A549 (cell line): ENCODE results near the gene PTPN12.

Source experiments
- BCL3 ChIP-seq: fragments of >200 bp; sonication (Bioruptor Twin); formaldehyde crosslinking; IDR thresholded peaks from 3 replicates; pipeline ENCODE4 v1.6.1; 2016
- ESRRA ChIP-seq: fragments of 150-350 bp; IDR thresholded peaks from 2 replicates; pipeline ENCODE4 v1.6.1; 2014; ENCODE audit warnings: mild to moderate bottlenecking, low read length, borderline replicate concordance
- HDAC2 ChIP-seq: fragments of 200-600 bp; sonication (generic); IDR thresholded peaks from 2 replicates; pipeline ENCODE4 v1.6.1; 2016
- KDM5A ChIP-seq: fragments of 200-600 bp; sonication (generic); IDR thresholded peaks from 2 replicates; pipeline ENCODE4 v1.6.1; 2016; ENCODE audit warnings: antibody characterized with exemption, mild to moderate bottlenecking
- MYC ChIP-seq: IDR thresholded peaks from 2 replicates; pipeline ENCODE4 v1.6.1; 2012; ENCODE audit warnings: mild to moderate bottlenecking, inconsistent platforms, low read length, improper control_type of control experiment, borderline replicate concordance
- NR3C1 ChIP-seq: fragments of >200 bp; sonication (Bioruptor Twin); formaldehyde crosslinking; IDR thresholded peaks from 3 replicates; pipeline ENCODE4 v1.6.1; 2017
- POLR2A ChIP-seq: IDR thresholded peaks from 2 replicates; pipeline ENCODE4 v1.6.1; 2012; ENCODE audit warnings: mild to moderate bottlenecking, low read length
- REST ChIP-seq: fragments of 200-600 bp; sonication (generic); IDR thresholded peaks from 2 replicates; pipeline ENCODE4 v1.6.1; 2016; ENCODE audit warnings: antibody characterized with exemption, mild to moderate bottlenecking, moderate library complexity
- TF ChIP-seq, protein P1 (sequence below): fragments of >200 bp; sonication (Bioruptor Twin); formaldehyde crosslinking; IDR thresholded peaks from 3 replicates; pipeline ENCODE4 v1.5.1; 2016
- TF ChIP-seq, protein P2 (sequence below): fragments of 250-450 bp; sonication (Bioruptor Pico); IDR thresholded peaks from 2 replicates; pipeline ENCODE4 v1.5.0; 2021; ENCODE audit warnings: mild to moderate bottlenecking, moderate library complexity, borderline replicate concordance
- TF ChIP-seq, protein P3 (sequence below): IDR thresholded peaks from 2 replicates; pipeline ENCODE4 v1.6.1; 2012

DNA sequence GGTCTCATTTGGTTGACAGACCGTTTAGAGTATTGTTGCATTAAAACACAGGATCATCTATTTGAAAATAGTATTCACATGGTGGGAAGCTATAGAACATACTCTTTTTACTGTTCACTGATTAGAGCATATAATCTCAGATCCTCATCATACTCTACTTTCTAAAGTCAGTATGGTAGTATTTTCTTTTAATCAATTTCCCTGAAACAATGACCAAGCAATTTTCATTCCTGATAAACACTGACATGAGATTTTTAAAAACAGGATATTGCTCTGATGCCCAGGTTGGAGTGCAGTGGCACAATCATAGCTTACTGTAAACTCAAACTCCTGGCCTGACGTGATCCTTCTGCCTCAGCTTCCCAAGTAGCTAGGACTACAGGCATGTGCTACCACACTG, 63.9 kb downstream of the PTPN12 start:
- TF ChIP-seq BCL3 (no peak), MYC (no peak), HDAC2 (no peak), NR3C1 (no peak), REST (no peak), ESRRA (no peak), KDM5A (no peak), POLR2A (no peak)
- TF ChIP-seq, protein P1, sequence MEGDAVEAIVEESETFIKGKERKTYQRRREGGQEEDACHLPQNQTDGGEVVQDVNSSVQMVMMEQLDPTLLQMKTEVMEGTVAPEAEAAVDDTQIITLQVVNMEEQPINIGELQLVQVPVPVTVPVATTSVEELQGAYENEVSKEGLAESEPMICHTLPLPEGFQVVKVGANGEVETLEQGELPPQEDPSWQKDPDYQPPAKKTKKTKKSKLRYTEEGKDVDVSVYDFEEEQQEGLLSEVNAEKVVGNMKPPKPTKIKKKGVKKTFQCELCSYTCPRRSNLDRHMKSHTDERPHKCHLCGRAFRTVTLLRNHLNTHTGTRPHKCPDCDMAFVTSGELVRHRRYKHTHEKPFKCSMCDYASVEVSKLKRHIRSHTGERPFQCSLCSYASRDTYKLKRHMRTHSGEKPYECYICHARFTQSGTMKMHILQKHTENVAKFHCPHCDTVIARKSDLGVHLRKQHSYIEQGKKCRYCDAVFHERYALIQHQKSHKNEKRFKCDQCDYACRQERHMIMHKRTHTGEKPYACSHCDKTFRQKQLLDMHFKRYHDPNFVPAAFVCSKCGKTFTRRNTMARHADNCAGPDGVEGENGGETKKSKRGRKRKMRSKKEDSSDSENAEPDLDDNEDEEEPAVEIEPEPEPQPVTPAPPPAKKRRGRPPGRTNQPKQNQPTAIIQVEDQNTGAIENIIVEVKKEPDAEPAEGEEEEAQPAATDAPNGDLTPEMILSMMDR: no peak
- TF ChIP-seq, protein P2, sequence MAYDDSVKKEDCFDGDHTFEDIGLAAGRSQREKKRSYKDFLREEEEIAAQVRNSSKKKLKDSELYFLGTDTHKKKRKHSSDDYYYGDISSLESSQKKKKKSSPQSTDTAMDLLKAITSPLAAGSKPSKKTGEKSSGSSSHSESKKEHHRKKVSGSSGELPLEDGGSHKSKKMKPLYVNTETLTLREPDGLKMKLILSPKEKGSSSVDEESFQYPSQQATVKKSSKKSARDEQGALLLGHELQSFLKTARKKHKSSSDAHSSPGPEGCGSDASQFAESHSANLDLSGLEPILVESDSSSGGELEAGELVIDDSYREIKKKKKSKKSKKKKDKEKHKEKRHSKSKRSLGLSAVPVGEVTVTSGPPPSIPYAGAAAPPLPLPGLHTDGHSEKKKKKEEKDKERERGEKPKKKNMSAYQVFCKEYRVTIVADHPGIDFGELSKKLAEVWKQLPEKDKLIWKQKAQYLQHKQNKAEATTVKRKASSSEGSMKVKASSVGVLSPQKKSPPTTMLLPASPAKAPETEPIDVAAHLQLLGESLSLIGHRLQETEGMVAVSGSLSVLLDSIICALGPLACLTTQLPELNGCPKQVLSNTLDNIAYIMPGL (CRISPR knock-in tag): no peak
- TF ChIP-seq, protein P3, sequence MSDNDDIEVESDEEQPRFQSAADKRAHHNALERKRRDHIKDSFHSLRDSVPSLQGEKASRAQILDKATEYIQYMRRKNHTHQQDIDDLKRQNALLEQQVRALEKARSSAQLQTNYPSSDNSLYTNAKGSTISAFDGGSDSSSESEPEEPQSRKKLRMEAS: no peak
